Measurements from ENCODE around the gene MYBPC1.
A peak's percentile ranks its signal among the peaks of the same experiment; 100 is the strongest.

Gene MYBPC1

GRCh38 chr12:101591781-101592180 lies 3.0 kb upstream of the MYBPC1 start:
- Mint-ChIP-seq H3K4me1 (no peaks in the 10 kb centered on the region), H3K36me3 (no peaks in the 10 kb centered on the region), H3K27ac (no peak overlapping the region), H3K9me3 (no peaks in the 10 kb centered on the region), H3K4me3 (no peak overlapping the region)
- DNase-seq (ENCODE audit: low spot score in 2 of 2) (no peak), ATAC-seq (no peak)

DNA sequence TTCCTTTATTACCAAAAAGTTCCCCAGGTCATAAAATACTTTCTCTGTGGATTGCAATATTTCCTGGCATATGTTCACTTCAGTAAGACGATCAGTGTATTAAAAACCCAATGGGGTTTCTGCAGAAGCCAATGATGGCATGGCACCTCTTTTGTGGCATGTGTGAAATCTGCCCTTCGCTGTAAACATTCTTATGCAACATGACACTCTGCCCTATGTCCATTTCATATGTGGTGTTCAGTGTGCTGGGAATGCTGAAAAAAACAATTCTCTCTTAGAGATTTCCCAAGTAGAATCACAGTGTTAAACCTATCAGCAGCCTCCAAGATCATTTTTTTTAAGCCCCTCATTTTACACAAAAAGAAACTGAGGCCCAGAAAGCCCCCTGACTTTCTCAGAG lies 2.3 kb upstream of the MYBPC1 start:
- no peak overlapping the region for H3K4me3 Mint-ChIP-seq
- no peak for ATAC-seq
- no peak for DNase-seq (ENCODE audit: low spot score in 2 of 2)
- H3K36me3 Mint-ChIP-seq = no peaks in the 10 kb centered on the region
- H3K9me3 Mint-ChIP-seq = no peaks in the 10 kb centered on the region
- H3K27ac Mint-ChIP-seq = no peak overlapping the region
- no peaks in the 10 kb centered on the region for H3K4me1 Mint-ChIP-seq

DNA sequence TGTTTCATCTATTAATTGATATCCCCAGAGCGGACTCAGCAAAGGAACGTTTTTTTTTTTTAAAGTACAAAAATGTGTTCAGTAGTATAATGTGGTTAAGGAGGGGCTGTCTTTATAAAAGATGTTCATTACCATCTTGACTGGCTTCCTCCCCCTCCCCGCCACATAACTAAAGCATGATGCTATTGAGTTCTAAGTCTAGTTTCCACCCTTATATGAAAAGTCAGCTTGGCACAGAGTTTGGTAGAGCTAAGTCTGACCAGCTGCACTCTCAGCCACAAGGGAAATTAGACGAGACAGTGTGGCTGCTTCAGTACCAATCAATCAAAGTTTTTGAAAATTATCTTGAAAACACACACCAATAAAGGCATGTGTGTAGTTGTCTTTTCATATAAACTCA lies 1.9 kb upstream of the MYBPC1 start:
- ATAC-seq = no peak

DNA sequence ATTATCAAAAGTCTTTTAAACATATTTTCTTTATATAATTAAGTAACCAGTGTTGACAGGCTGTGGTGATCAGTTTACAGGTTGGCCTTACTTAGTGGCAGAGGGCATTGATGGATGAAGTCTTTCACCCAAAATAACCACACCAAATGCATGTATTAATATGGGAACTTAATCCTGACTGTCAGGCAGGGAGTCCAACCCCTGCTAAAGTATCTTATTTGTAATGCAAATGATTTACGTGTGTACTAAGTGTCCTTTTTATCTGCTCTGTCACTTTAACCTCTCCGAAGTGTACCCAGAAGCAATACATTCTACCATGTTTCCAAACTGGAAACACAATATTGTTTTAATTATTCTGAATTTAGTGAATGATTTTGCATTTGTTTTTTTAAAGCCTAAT lies 1.4 kb downstream of the MYBPC1 start:
- Mint-ChIP-seq H3K27ac (no peak overlapping the region), H3K9me3 (no peaks in the 10 kb centered on the region), H3K4me3 (no peak overlapping the region), H3K36me3 (no peaks in the 10 kb centered on the region), H3K4me1 (no peaks in the 10 kb centered on the region)
- no peak for ATAC-seq
- no peak for DNase-seq (ENCODE audit: low spot score in 2 of 2)

More for the DNA sequence above, 1.9 kb upstream of the MYBPC1 start:
- H3K4me3 Mint-ChIP-seq = no peak overlapping the region
- no peak overlapping the region for H3K27ac Mint-ChIP-seq
- no peaks in the 10 kb centered on the region for H3K9me3 Mint-ChIP-seq
- no peak for DNase-seq (ENCODE audit: low spot score in 2 of 2)
- H3K4me1 Mint-ChIP-seq = no peaks in the 10 kb centered on the region
- no peaks in the 10 kb centered on the region for H3K36me3 Mint-ChIP-seq

DNA sequence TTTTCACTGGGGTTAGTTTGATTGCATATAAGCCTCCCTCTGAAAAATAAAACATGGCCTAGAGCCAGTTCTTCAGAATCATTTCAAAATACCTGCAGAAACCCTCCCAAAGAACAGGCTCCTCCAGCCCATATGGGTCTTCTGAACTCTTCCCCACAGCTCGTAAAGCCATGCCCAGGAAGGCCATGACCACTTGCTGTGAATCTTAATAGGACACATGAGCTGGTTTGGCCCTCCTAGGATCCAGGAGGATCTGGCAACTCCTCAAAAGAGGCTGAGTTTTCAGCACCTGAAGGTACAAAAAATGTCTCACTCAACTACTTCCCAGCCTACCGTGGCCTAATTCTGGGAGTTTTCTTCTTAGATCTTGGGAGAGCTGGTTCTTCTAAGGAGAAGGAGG lies 2.4 kb downstream of the MYBPC1 start:
- H3K27ac Mint-ChIP-seq = no peak overlapping the region
- no peak for ATAC-seq
- no peaks in the 10 kb centered on the region for H3K4me1 Mint-ChIP-seq
- no peaks in the 10 kb centered on the region for H3K36me3 Mint-ChIP-seq
- no peak overlapping the region for H3K4me3 Mint-ChIP-seq
- H3K9me3 Mint-ChIP-seq = no peaks in the 10 kb centered on the region
- no peak for DNase-seq (ENCODE audit: low spot score in 2 of 2)

- Mint-ChIP-seq H3K4me1 (no peaks in the 10 kb centered on the region), H3K9me3 (no peaks in the 10 kb centered on the region), H3K27ac (no peak overlapping the region), H3K36me3 (no peaks in the 10 kb centered on the region), H3K4me3 (no peak overlapping the region)
- DNase-seq (ENCODE audit: low spot score in 2 of 2) = no peak
- ATAC-seq = no peak
Observed at GRCh38 chr12:101598483-101598882, 3.7 kb downstream of the MYBPC1 start.

GRCh38 chr12:101599311-101599710 lies 4.5 kb downstream of the MYBPC1 start:
- no peaks in the 10 kb centered on the region for H3K9me3 Mint-ChIP-seq
- no peak overlapping the region for H3K4me3 Mint-ChIP-seq
- H3K36me3 Mint-ChIP-seq = no peaks in the 10 kb centered on the region
- DNase-seq (ENCODE audit: low spot score in 2 of 2) = no peak
- ATAC-seq = no peak
- H3K27ac Mint-ChIP-seq = no peak overlapping the region
- H3K4me1 Mint-ChIP-seq = no peaks in the 10 kb centered on the region

- Mint-ChIP-seq H3K9me3 (no peaks in the 10 kb centered on the region), H3K27ac (no peak overlapping the region), H3K36me3 (no peaks in the 10 kb centered on the region), H3K4me1 (no peaks in the 10 kb centered on the region), H3K4me3 (no peak overlapping the region)
- ATAC-seq = no peak
- DNase-seq (ENCODE audit: low spot score in 2 of 2) = no peak
Observed at GRCh38 chr12:101599771-101600484, 5.2 kb downstream of the MYBPC1 start.

DNA sequence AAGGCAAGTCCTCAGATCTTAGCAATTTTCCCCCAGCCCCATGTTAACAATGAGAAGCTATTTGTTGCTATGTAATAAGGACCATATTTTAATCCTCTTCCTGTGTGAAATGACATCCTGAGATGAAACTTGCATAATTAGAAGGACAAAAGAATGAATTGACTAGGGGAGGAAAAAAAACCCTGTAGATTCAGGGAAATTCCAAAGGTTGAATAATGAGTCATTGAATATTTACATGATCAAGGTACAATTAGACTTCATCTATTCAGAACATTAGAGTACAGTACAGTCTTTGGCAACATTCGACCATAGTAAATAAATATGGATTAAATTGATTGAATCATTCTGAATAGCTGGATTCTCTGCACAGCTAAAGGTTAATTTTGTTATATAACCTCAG lies 9.4 kb downstream of the MYBPC1 start:
- no peak overlapping the region for H3K27ac Mint-ChIP-seq
- no peaks in the 10 kb centered on the region for H3K9me3 Mint-ChIP-seq
- DNase-seq (ENCODE audit: low spot score in 2 of 2) (no peak), ATAC-seq (no peak)
- no peaks in the 10 kb centered on the region for H3K36me3 Mint-ChIP-seq
- H3K4me1 Mint-ChIP-seq = no peaks in the 10 kb centered on the region
- H3K4me3 Mint-ChIP-seq = no peak overlapping the region

GRCh38 chr12:101607894-101608293 lies 13.1 kb downstream of the MYBPC1 start:
- no peak for DNase-seq (ENCODE audit: low spot score in 2 of 2)
- Mint-ChIP-seq H3K4me3 (no peak overlapping the region), H3K9me3 (no peaks in the 10 kb centered on the region), H3K36me3 (no peaks in the 10 kb centered on the region), H3K27ac (no peak overlapping the region), H3K4me1 (no peaks in the 10 kb centered on the region)
- no peak for ATAC-seq

DNA sequence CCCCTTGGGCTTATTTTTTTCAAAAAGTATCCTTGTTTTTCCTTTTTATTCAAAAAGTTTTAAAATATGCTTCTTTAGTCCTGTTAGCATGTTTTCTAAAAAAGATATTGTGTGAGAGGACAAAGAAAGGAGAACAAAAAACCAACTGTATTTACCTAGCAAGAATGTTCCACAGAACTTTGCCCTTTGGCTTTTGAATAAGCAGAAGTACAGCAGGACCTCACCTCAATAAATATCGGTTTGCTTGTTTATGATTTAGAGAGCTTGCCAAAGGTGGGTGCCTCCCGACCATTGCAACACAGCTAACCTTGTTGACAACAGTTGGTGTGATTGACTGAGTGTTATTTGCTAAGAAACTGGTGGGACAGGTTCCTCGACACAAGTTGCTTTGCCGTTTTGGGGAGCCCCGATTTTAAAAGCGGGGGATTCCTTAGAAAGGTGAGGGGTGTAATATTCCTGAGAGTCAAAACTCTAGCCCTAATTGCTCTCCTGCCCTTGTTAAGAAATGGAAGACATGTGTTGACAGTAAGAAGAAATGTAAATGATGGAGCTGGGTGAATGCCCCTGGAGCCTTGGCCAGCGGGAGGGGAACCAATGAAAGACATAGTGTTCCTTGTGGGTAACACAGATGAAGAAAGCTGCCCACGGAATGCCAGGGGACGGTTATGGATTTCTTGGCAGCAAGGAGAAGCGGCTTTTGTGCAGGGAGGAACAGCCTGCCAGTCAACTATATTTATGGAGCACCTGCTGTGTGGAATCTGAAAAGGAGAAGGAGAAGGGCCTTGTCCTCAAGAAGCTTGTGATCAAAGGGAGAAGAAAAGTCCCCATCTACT lies 13.7 kb downstream of the MYBPC1 start:
- Mint-ChIP-seq H3K9me3 (no peaks in the 10 kb centered on the region), H3K27ac (no peak overlapping the region), H3K4me1 (no peaks in the 10 kb centered on the region), H3K4me3 (no peak overlapping the region), H3K36me3 (no peaks in the 10 kb centered on the region)
- ATAC-seq (no peak), DNase-seq (ENCODE audit: low spot score in 2 of 2) (no peak)

DNA sequence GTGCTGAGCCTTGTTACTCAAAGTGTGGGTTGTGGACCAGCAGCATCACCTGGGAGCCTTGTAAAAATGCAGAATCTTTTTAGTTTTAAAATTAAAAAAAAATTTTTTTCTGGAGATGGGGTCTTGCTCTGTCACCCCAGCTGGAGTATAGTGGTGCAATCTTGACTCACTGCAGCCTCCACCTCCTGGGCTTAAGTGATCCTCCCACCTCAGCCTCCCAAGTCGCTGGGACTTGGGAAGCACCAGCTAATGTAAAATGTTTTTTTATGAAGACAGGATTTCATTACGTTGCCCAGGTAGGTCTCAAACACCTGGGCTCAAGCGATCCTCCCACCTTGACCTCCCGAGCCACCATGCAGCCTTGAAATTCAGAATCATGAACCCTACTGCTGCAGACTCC lies 14.4 kb downstream of the MYBPC1 start:
- ATAC-seq (no peak), DNase-seq (ENCODE audit: low spot score in 2 of 2) (no peak)
- no peak overlapping the region for H3K4me3 Mint-ChIP-seq
- no peaks in the 10 kb centered on the region for H3K9me3 Mint-ChIP-seq
- H3K4me1 Mint-ChIP-seq = no peaks in the 10 kb centered on the region
- H3K27ac Mint-ChIP-seq = no peak overlapping the region
- no peaks in the 10 kb centered on the region for H3K36me3 Mint-ChIP-seq

DNA sequence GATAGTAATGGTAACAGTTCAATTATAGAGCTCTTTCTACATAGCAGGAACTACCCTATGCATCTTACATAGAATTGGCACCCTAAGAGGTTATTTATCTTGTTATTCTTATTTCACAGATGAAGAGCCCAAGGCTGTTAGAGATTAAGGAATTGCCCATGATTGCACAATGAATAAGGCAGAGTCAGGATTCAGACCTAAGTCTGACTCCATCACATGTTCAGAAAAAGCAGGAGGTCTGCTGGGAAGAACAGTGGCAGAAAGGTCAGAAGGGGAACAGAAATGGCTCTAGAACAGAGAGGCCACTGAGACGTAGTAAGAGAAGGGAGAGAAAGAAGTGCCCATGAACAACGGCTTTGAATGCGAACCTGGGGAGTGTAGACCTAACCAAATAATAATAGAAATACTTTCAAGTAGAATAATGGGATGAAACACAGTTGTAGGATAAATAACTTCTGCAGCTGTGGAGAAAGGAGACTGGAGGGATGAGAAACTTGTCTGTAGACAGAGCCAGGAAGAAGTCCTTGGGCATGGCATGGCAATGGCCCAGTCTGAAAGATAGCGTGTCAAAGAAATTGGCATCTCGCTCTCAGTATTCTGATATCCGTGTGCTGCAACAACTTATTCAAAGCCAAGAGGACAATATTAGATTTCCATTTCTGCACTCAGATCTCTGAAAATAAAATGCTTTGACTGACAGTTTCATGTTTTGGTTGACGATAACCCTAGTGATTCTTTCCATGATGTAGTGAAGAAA lies 17.6 kb downstream of the MYBPC1 start:
- Mint-ChIP-seq H3K9me3 (no peaks in the 10 kb centered on the region), H3K36me3 (no peaks in the 10 kb centered on the region), H3K4me3 (no peak overlapping the region), H3K4me1 (peaks cover 13% of the 10 kb centered on the region), H3K27ac (no peak overlapping the region)
- DNase-seq (ENCODE audit: low spot score in 2 of 2) = no peak
- ATAC-seq = no peak

- no peak for ATAC-seq
- Mint-ChIP-seq H3K9me3 (no peaks in the 10 kb centered on the region), H3K36me3 (no peaks in the 10 kb centered on the region), H3K27ac (peak overlapping the region; percentile 7), H3K4me1 (peaks cover 13% of the 10 kb centered on the region), H3K4me3 (no peak overlapping the region)
- DNase-seq (ENCODE audit: low spot score in 2 of 2) = no peak
Observed at GRCh38 chr12:101616027-101616494, 21.3 kb downstream of the MYBPC1 start.

DNA sequence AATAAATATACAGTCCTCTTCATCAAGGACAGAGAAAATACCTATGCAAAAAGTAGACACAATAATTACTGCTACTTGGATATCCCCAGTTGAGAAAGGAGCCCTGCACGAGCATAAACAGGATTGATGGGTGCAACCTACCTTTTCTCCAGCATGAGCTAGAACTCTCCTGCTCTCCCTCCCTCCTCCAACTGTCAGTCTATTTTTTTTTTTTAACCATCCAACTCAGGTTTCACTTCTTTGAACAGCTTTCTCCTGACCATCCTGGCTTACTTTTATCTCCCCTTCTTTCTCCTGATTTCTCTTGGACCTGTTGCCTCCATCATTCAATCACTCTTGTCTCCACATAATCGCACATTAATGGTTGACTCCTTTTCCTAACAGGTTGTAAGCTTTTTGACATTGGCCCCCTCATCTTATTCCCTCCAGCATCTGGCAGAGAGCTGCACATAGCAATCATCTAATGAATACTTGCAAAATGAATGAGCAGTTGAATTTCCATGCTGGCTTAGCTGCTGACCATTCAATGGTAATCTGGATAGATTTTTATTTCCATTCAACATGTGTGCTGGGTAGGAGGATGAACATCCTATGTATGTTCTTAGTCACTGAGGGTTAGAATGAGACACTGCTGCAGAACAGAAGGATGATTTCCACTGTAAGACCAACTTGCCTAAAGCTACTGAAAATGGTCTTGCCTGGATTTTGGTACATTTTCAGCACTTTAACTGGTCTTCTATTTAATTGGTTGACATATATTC lies 24.4 kb downstream of the MYBPC1 start:
- ATAC-seq (peak; percentile 21), DNase-seq (ENCODE audit: low spot score in 2 of 2) (no peak)
- peaks cover 13% of the 10 kb centered on the region for H3K4me1 Mint-ChIP-seq
- no peaks in the 10 kb centered on the region for H3K36me3 Mint-ChIP-seq
- H3K4me3 Mint-ChIP-seq = no peak overlapping the region
- no peaks in the 10 kb centered on the region for H3K9me3 Mint-ChIP-seq
- H3K27ac Mint-ChIP-seq = no peak overlapping the region
